ENCODE measurements around the gene SCGB2B2. TPM values are rescaled to one million over a fixed set of nuclear protein-coding genes. Genes with fewer than 3 reads are reported as not detected.

Gene SCGB2B2
- polyA plus RNA-seq, 1 donor (not counting 4 experiments of a cell fraction or from before 2014, with no cell fraction given), result 0.10 TPM

DNA sequence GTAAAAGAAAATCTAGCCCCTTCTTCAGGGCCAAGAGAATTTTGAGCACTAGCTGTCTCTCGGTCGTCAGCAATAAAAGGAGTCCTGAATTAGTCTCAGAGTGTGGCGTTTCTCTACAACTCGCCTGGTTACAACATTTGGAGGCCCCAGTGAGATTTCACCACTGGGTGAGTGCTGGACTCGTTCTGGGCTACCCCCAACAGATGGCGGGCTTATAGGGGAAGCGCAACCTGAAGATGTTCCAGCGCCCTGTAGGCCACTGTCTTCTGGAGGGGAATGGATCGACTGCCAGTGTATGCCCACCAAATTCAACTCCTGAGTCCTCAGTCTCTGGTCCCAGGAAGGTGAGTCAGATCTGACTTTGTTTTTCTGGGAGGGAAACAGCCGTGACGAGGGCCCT lies 45.4 kb upstream of the SCGB2B2 start:
- FAIRE-seq, result no peak

DNA sequence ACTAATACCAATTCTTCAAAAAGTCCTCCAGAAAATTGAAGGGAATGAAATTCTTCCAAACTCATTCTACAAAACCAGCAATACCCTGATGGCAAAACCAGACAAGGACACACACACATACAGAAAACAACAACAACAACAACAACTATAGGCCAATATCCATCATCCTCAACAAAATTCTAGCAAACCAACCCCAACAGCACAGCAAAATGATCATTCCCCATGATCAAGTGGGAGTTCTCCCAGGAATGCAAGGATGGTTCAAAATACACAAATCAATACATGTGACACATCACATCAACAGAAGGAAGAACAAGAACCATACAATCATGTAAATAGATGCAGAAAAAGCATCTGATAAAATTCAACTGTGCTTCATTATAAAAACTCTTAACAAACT lies 38.4 kb upstream of the SCGB2B2 start:
- DNase-seq (ENCODE audit: low read depth, low spot score) (no peak), FAIRE-seq (no peak)
- Histone ChIP-seq H3K9me3 (ENCODE audit: control insufficient read depth, low read depth, low read length) (peaks cover 4% of the 10 kb centered on the region), H3K9ac (ENCODE audit: control insufficient read depth, extremely low read depth, insufficient read depth, low read length) (no peak overlapping the region), H3K27ac (ENCODE audit: control insufficient read depth, insufficient read depth, low read length) (no peak overlapping the region), H3K4me3 (ENCODE audit: control insufficient read depth in 2 of 3, extremely low read depth in 1 of 3, insufficient read depth in 2 of 3, low read depth in 1 of 3, low read length in 3 of 3) (no peak overlapping the region), H4K20me1 (ENCODE audit: control insufficient read depth, extremely low read depth, insufficient read depth, low read length) (no peaks in the 10 kb centered on the region), H3K9me1 (ENCODE audit: control insufficient read depth, extremely low read depth, insufficient read depth, low read length) (no peaks in the 10 kb centered on the region), H3K4me2 (ENCODE audit: control insufficient read depth, extremely low read depth, insufficient read depth, low read depth, low read length) (no peak overlapping the region), H3K4me1 (ENCODE audit: control insufficient read depth, extremely low read depth, insufficient read depth, low read length) (no peaks in the 10 kb centered on the region), H3K27me3 (ENCODE audit: control insufficient read depth, extremely low read depth, insufficient read depth, low read length) (no peaks in the 10 kb centered on the region), H3K36me3 (ENCODE audit: control insufficient read depth in 2 of 2, extremely low read depth in 1 of 2, insufficient read depth in 2 of 2, low read length in 2 of 2) (no peaks in the 10 kb centered on the region), H2AFZ (ENCODE audit: control insufficient read depth, low read length) (no peak overlapping the region), H3K79me2 (ENCODE audit: control insufficient read depth, insufficient read depth, low read length) (no peaks in the 10 kb centered on the region)
- no peak for TF ChIP-seq EZH2 (IDR thresholded peaks at IDR 0.05; ENCODE audit: low read length)
- TF ChIP-seq, protein P1, sequence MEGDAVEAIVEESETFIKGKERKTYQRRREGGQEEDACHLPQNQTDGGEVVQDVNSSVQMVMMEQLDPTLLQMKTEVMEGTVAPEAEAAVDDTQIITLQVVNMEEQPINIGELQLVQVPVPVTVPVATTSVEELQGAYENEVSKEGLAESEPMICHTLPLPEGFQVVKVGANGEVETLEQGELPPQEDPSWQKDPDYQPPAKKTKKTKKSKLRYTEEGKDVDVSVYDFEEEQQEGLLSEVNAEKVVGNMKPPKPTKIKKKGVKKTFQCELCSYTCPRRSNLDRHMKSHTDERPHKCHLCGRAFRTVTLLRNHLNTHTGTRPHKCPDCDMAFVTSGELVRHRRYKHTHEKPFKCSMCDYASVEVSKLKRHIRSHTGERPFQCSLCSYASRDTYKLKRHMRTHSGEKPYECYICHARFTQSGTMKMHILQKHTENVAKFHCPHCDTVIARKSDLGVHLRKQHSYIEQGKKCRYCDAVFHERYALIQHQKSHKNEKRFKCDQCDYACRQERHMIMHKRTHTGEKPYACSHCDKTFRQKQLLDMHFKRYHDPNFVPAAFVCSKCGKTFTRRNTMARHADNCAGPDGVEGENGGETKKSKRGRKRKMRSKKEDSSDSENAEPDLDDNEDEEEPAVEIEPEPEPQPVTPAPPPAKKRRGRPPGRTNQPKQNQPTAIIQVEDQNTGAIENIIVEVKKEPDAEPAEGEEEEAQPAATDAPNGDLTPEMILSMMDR (optimal IDR thresholded peaks at IDR 0.05 in 1 of 3, IDR thresholded peaks at IDR 0.05 in 1 of 3, conservative IDR thresholded peaks at IDR 0.05 in 1 of 3; ENCODE audit: extremely low read depth in 1 of 3, insufficient read depth in 2 of 3, low read length in 3 of 3), result no peak
- dilution Hi-C loops (cut with MboI; ENCODE audit: extremely low pct_ligation_motif_present, low sequenced_read_pairs), result no loop called here

More for the DNA sequence above, 45.4 kb upstream of the SCGB2B2 start:
- no peak overlapping the region for H3K4me2 ChIP-seq (ENCODE audit: control insufficient read depth, extremely low read depth, insufficient read depth, low read depth, low read length)
- H2AFZ ChIP-seq (ENCODE audit: control insufficient read depth, low read length), result no peak overlapping the region
- no peaks in the 10 kb centered on the region for H3K9me1 ChIP-seq (ENCODE audit: control insufficient read depth, extremely low read depth, insufficient read depth, low read length)
- H3K4me1 ChIP-seq (ENCODE audit: control insufficient read depth, extremely low read depth, insufficient read depth, low read length), result no peaks in the 10 kb centered on the region
- no peaks in the 10 kb centered on the region for H4K20me1 ChIP-seq (ENCODE audit: control insufficient read depth, extremely low read depth, insufficient read depth, low read length)
- no peaks in the 10 kb centered on the region for H3K79me2 ChIP-seq (ENCODE audit: control insufficient read depth, insufficient read depth, low read length)
- H3K9ac ChIP-seq (ENCODE audit: control insufficient read depth, extremely low read depth, insufficient read depth, low read length), result no peak overlapping the region
- H3K36me3 ChIP-seq (ENCODE audit: control insufficient read depth in 2 of 2, extremely low read depth in 1 of 2, insufficient read depth in 2 of 2, low read length in 2 of 2), result no peaks in the 10 kb centered on the region
- DNase-seq (ENCODE audit: low read depth, low spot score), result no peak
- H3K27me3 ChIP-seq (ENCODE audit: control insufficient read depth, extremely low read depth, insufficient read depth, low read length), result no peaks in the 10 kb centered on the region
- no peak overlapping the region for H3K27ac ChIP-seq (ENCODE audit: control insufficient read depth, insufficient read depth, low read length)
- no peaks in the 10 kb centered on the region for H3K9me3 ChIP-seq (ENCODE audit: control insufficient read depth, low read depth, low read length)
- dilution Hi-C loops (cut with MboI; ENCODE audit: extremely low pct_ligation_motif_present, low sequenced_read_pairs), result no loop called here
- TF ChIP-seq, protein P1 (optimal IDR thresholded peaks at IDR 0.05 in 1 of 3, IDR thresholded peaks at IDR 0.05 in 1 of 3, conservative IDR thresholded peaks at IDR 0.05 in 1 of 3; ENCODE audit: extremely low read depth in 1 of 3, insufficient read depth in 2 of 3, low read length in 3 of 3), result no peak
- TF ChIP-seq EZH2 (IDR thresholded peaks at IDR 0.05; ENCODE audit: low read length), result no peak
- H3K4me3 ChIP-seq (ENCODE audit: control insufficient read depth in 2 of 3, extremely low read depth in 1 of 3, insufficient read depth in 2 of 3, low read depth in 1 of 3, low read length in 3 of 3), result no peak overlapping the region

All from keratinocyte (primary cell).